Measurements from ENCODE around the gene DRAXIN.

Gene DRAXIN

DNA sequence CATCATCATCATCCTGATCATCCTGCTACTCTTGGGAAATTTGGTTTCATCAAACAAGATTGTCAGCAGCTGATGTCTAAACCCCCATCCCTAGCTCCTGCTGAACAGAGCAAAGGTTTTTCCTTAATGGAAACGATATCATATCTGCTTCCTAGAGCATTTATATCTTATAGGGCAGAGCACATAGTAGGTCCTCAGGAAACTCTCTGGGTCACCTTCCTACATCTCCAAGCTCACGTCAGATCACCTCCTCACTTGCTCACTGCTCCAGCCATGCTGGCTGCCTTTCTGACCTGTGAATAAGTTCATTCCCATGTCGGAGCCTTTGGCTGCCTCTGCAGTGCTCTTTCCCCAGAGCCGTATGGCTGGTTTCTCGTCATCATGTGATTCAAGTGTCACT lies 47.7 kb upstream of the DRAXIN start:
- Histone ChIP-seq H3K79me2 (ENCODE audit: low read length) (no peaks in the 10 kb centered on the region), H3K36me3 (replicated peaks; ENCODE audit: insufficient read depth, low read length) (no peaks in the 10 kb centered on the region), H3K4me1 (ENCODE audit: low read length) (no peaks in the 10 kb centered on the region), H3K27ac (ENCODE audit: low read length) (no peak overlapping the region), H2AFZ (ENCODE audit: low read length) (no peak overlapping the region), H4K20me1 (ENCODE audit: insufficient read depth, low read length) (no peaks in the 10 kb centered on the region), H3K27me3 (replicated peaks; ENCODE audit: insufficient read depth, low read length) (peaks cover 41% of the 10 kb centered on the region), H3K9me2 (replicated peaks; ENCODE audit: insufficient read depth, low read length) (no peaks in the 10 kb centered on the region), H3K4me3 (ENCODE audit: low read length) (no peak overlapping the region), H3K4me2 (ENCODE audit: low read depth, low read length) (no peak overlapping the region), H3K9me3 (replicated peaks; ENCODE audit: insufficient read depth, low read length) (no peaks in the 10 kb centered on the region), H3K9ac (ENCODE audit: low read length) (no peak overlapping the region), H3F3A (ENCODE audit: insufficient read depth, low read length) (no peaks in the 10 kb centered on the region)
- TF ChIP-seq EZH2phosphoT487 (IDR thresholded peaks at IDR 0.05; ENCODE audit: low read length) (no peak), EZH2 (optimal IDR thresholded peaks at IDR 0.05; ENCODE audit: low read depth, low read length) (no peak)
- TF ChIP-seq, protein P1, sequence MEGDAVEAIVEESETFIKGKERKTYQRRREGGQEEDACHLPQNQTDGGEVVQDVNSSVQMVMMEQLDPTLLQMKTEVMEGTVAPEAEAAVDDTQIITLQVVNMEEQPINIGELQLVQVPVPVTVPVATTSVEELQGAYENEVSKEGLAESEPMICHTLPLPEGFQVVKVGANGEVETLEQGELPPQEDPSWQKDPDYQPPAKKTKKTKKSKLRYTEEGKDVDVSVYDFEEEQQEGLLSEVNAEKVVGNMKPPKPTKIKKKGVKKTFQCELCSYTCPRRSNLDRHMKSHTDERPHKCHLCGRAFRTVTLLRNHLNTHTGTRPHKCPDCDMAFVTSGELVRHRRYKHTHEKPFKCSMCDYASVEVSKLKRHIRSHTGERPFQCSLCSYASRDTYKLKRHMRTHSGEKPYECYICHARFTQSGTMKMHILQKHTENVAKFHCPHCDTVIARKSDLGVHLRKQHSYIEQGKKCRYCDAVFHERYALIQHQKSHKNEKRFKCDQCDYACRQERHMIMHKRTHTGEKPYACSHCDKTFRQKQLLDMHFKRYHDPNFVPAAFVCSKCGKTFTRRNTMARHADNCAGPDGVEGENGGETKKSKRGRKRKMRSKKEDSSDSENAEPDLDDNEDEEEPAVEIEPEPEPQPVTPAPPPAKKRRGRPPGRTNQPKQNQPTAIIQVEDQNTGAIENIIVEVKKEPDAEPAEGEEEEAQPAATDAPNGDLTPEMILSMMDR (IDR thresholded peaks at IDR 0.05; ENCODE audit: low read length) = no peak
- no peak for DNase-seq

DNA sequence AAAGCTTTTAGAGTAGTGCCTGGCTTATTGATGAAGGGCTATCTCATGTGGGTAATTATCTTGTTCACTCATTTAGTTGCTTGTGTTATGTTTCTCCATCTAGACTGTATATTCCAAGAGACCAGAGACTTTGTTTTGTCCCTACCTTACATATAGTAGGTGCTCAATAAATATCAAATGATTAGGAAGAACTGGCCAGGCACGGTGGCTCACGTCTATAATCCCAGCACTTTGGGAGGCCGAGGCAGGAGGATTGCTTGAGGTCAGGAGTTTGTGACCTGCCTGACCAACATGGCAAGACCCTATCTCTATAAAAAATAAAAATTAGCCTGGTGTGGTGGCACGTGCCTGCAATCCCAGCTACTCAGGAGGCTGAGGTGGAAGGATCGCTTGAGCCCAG lies 46.2 kb upstream of the DRAXIN start:
- Histone ChIP-seq H3K27me3 (replicated peaks; ENCODE audit: insufficient read depth, low read length) (peaks cover 26% of the 10 kb centered on the region), H3K9me2 (replicated peaks; ENCODE audit: insufficient read depth, low read length) (no peaks in the 10 kb centered on the region), H3K79me2 (ENCODE audit: low read length) (no peaks in the 10 kb centered on the region), H4K20me1 (ENCODE audit: insufficient read depth, low read length) (no peaks in the 10 kb centered on the region), H3K9ac (ENCODE audit: low read length) (no peak overlapping the region), H3K9me3 (replicated peaks; ENCODE audit: insufficient read depth, low read length) (no peaks in the 10 kb centered on the region), H3K4me3 (ENCODE audit: low read length) (no peak overlapping the region), H2AFZ (ENCODE audit: low read length) (no peak overlapping the region), H3K36me3 (replicated peaks; ENCODE audit: insufficient read depth, low read length) (no peaks in the 10 kb centered on the region), H3K4me1 (ENCODE audit: low read length) (0 out of 2 replicates have a peak, but pooled peaks cover 6% of the 10 kb centered on the region), H3F3A (ENCODE audit: insufficient read depth, low read length) (no peaks in the 10 kb centered on the region), H3K4me2 (ENCODE audit: low read depth, low read length) (no peak overlapping the region), H3K27ac (ENCODE audit: low read length) (no peak overlapping the region)
- DNase-seq = no peak
- TF ChIP-seq EZH2 (optimal IDR thresholded peaks at IDR 0.05; ENCODE audit: low read depth, low read length) (no peak), EZH2phosphoT487 (IDR thresholded peaks at IDR 0.05; ENCODE audit: low read length) (no peak)
- TF ChIP-seq, protein P1 (IDR thresholded peaks at IDR 0.05; ENCODE audit: low read length) = no peak

DNA sequence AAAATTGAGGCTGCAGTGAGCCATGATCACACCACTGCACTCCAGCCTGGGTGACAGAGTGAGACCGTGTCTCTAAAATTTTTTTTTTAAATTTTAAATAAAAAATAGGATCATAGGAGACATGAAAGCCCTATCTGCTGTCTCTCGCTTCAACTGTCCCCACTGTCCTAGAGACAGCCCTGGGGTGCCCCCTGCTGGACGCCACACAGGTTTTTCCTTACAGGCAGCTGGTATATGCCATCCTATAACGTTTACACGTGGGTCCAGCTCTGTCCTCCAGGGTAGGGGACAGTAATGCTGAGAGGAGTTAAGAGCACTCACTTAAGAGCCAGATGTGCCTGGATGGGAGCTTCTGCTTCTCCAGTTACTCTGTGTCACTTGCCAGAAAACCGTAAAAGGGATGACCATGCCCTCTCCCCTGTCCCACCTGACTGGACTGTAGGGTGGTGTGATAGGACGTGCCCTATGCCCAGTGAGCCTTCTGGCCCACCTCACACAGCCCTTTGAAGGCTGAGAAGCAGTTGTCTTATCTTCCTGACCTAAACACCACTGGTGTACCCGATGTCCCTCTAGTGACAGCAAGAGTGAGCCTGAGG lies 45.7 kb upstream of the DRAXIN start:
- Histone ChIP-seq H3K9ac (ENCODE audit: low read length) (no peak overlapping the region), H3K27me3 (replicated peaks; ENCODE audit: insufficient read depth, low read length) (peaks cover 21% of the 10 kb centered on the region), H4K20me1 (ENCODE audit: insufficient read depth, low read length) (no peaks in the 10 kb centered on the region), H3K9me2 (replicated peaks; ENCODE audit: insufficient read depth, low read length) (no peaks in the 10 kb centered on the region), H3K4me3 (ENCODE audit: low read length) (no peak overlapping the region), H3F3A (ENCODE audit: insufficient read depth, low read length) (no peaks in the 10 kb centered on the region; the same call in 1 of the 2 replicates), H2AFZ (ENCODE audit: low read length) (no peak overlapping the region), H3K4me1 (ENCODE audit: low read length) (peaks cover 8% of the 10 kb centered on the region), H3K4me2 (ENCODE audit: low read depth, low read length) (no peak overlapping the region), H3K36me3 (replicated peaks; ENCODE audit: insufficient read depth, low read length) (no peaks in the 10 kb centered on the region), H3K27ac (ENCODE audit: low read length) (no peak overlapping the region), H3K79me2 (ENCODE audit: low read length) (no peaks in the 10 kb centered on the region), H3K9me3 (replicated peaks; ENCODE audit: insufficient read depth, low read length) (no peaks in the 10 kb centered on the region)
- TF ChIP-seq, protein P1 (IDR thresholded peaks at IDR 0.05; ENCODE audit: low read length) = peak; percentile 71
- TF ChIP-seq EZH2phosphoT487 (IDR thresholded peaks at IDR 0.05; ENCODE audit: low read length) = no peak
- peak; percentile 80 for DNase-seq

All from MM.1S (cell line).